Amniotic epithelial cell (primary cell): Measurements from ENCODE around the gene COL23A1.

Experiments used
- DNase-seq: peaks from one replicate; pipeline ENCODE4 v3.0.0-alpha.2; 2010; ENCODE audit warnings: low read depth

The COL23A1 gene

DNA sequence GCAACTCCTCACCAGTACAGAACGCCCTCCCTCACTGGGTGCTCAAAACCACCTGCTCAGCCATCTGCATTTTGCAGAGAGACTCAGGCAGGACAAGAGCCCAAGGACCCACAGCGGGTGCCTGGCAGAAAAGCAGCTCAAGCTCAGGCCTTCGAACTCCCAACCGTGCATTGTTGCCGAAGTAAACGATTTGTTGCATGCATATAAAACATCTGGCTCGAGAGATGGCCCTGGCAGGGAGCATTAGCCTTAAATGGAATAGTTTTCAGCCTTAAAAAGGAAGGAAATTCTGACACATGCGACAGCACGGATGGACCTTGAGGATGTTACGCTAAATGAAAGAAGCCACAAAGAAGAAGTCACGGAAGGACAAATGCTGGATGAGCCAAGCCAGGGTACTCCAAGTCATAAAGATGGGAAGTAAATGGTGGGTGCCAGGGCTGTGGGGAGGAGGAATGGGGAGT, 197.2 kb downstream of the COL23A1 start:
- DNase-seq, result no peak

DNA sequence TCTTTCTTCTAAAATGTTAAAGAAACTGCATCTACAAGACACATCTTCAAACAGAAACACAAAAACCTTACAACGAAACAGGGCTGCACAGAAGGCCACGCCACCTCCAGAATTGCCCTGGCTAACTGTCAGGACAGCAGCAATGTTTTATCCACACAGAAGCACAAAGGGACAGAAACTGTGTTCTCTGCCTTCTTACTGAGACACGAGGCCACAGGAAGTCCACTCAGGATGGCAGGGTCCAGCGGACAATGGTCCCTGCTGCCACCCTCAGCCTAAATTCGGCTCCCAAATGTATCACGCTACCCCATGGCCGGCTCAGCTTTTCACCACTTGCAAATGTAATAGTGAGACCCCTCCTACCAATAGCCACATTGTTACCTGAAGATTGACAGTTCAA, 197.8 kb downstream of the COL23A1 start:
- DNase-seq, result no peak

- no peak for DNase-seq
Measured at GRCh38 chr5:178391480-178391879, 198.7 kb downstream of the COL23A1 start.

DNA sequence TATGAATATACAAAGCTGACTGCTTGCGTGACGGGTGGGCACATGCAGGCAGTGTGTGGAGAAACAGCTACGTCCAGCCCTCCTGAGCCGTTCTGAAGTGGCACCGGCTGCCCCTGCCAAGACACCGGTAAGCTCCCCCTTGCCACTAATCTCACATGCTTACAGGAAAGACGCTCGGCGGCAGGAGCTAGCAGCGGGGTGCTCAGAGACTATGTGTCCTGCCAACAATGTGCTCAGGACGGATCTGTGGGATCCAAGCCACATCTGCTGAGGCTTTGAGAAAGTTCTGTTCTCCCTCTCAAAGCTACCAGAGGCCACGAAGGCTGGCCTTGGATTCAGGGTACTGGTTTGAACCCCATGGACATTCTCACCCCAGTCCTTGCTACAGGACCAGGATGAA, 200.4 kb downstream of the COL23A1 start:
- no peak for DNase-seq

GRCh38 chr5:178389026-178389729, 201.0 kb downstream of the COL23A1 start:
- no peak for DNase-seq

GRCh38 chr5:178388386-178389025, 201.7 kb downstream of the COL23A1 start:
- no peak for DNase-seq

DNA sequence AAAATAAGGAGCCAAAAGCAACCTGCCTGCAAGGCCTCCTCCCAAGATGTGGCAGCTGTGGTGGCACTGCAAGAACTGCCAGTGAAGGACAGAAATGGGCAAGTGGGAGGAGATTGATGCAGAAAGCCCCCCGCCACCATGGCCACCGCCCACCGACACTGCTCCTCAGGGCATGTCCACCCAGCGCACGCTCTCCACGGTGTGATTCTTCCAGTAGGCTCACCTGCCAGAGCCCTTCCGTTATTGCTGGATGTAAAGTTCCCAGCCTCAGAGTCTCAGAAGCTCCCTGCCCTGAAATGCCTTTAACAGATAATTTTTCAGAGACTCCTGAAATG, 202.4 kb downstream of the COL23A1 start:
- no peak for DNase-seq

GRCh38 chr5:178387061-178387855, 202.9 kb downstream of the COL23A1 start:
- DNase-seq, result no peak

DNA sequence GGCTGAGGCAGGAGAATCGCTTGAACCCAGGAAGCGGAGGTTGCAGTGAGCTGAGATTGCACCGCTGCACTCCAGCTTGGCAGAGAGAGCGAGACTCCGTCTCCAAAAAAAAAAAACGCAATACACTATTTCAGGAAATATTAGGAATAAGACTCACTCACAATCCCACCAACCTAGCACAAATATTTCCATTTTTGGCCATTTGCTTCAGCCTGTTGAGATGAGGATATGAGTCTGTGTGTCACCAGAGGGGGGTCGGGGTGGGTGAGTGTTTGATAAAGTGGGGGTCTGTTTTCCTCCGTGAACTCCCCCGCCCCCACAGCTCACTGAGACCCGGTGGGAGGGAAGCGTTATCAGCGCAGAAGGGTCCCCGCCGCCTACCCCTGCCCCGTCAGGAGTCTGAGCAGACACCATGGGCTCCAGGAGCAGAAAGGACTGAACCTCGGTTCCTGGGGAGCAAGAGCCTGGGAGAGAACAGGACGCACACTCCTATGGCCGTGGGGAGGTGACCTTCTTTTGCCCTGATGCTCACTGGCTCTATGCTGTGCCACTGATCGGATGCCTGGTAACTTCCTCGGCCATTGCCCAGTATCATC, 203.8 kb downstream of the COL23A1 start:
- no peak for DNase-seq

DNA sequence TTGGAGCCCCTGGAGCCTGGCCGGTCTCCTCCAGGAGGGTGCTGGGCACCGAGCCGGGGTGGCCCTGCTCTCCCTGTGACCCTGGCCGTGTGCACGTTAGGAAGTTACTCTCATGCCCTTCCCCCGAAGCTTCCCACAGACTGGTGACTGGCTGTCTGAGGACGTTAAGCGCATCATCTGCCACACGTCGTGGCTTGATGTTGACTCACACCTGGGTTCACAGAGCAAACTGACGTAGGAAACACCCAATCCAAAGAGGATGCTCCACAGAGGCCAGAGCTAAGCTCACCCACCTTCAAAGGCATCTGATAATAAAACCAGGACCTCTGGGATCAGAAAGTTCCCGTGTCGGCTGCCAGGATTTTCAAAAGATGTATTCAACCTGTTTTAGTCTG, 204.7 kb downstream of the COL23A1 start:
- no peak for DNase-seq

GRCh38 chr5:178384816-178385495, 205.2 kb downstream of the COL23A1 start:
- no peak for DNase-seq

GRCh38 chr5:178383919-178384815, 206.0 kb downstream of the COL23A1 start:
- no peak for DNase-seq

DNA sequence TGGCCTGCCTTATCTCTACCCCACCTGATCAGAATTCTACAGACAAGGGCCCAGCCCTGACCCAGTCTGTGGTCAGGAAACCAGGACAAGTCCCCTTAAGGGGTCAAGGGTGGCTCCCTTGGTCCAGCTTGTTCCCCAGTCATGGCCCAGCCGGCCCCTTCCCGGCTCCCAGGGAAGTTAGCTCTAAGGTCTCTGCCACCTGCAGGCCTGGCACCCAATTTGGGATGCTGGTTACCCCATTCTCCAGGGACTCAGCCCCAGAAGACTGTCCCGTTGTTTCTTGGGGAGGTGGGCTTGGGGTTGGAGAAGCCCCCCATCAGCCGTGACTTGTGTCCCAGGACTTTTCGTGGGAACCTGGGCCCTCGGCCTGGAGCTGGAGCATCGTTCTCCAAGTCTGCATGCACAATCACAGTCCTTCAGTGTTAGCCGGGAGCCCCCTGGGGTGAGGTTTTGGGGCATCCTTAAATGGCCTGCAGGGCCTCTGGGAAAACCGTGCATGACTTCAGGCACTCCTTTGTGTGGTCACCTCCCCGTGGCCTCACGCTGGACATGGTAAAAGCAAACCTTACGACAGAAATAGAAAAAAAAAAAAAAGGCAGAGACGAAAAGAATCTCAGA, 206.8 kb downstream of the COL23A1 start:
- no peak for DNase-seq

GRCh38 chr5:178382754-178383164, 207.4 kb downstream of the COL23A1 start:
- DNase-seq, result no peak

GRCh38 chr5:178381921-178382695, 208.1 kb downstream of the COL23A1 start:
- DNase-seq, result no peak

- no peak for DNase-seq
Measured at GRCh38 chr5:178381206-178381605, 209.0 kb downstream of the COL23A1 start.

DNA sequence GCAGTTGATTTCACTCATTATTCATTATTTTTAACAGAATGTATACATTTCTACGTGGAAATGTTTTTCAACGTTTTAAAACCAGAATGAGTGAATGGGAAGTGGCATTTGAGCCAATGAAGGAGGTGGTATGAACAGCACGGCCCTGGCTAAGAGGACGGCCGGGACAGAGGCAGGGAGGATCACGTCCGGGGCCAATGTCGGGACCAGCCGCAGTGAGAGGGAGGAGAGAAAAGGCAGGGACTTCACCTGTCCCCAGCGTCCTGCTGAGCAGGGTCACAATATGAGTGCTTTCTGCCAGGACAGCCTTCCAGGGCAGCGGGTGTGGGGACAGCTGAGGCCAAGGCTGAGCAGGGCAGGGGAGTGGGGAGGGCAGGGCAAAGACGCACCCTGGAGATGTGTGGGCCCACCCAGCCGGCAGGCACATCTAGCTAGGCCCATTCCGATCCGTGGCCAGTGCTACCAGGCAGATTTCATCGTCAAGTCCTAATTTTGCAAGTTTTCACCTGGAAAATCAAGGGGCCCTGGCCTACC, 209.6 kb downstream of the COL23A1 start:
- no peak for DNase-seq

DNA sequence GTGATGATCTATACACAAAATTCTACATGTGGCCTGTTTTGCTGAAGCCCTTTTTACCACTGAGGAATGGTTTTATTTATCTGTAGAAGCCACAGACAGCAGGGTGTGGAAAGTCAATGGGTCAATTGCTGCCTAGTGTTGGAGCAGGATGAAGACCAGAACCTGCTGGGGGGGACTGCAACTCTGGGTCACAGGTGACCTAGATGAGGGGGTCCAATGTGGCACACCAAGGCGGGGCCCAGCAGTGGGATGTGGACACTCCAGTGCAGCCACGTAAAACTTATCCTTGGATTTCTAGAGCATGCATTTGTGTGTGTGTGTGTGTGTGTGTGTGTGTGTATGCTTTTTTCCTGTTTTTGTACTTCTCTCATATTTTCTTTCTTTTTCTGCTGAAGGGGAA, 210.1 kb downstream of the COL23A1 start:
- DNase-seq, result no peak
